Thymus (tissue), 11 donors: ENCODE results near the gene CDHR3. TPM values are rescaled to one million over a fixed set of nuclear protein-coding genes. Genes with fewer than 3 reads are reported as not detected.

Experiments used
- DNase-seq, 9 donors: peaks; one replicate each; pipeline ENCODE4 v3.0.0-alpha.2; 2013; ENCODE audit warnings: low spot score in 9 of 9, low read depth in 6 of 9, missing footprints in 1 of 9
- H3K27ac ChIP-seq, 2 donors: one replicate each; pipeline ENCODE4 v1.5.1; 2013; ENCODE audit warnings: control low read depth in 1 of 2, low read depth in 1 of 2, low read length in 1 of 2, mild to moderate bottlenecking in 1 of 2, moderate library complexity in 1 of 2
- H3K27me3 ChIP-seq, 2 donors: one replicate each; pipeline ENCODE4 v1.5.1; 2013; ENCODE audit warnings: low read length in 1 of 2; ENCODE audit not compliant: control insufficient read depth in 2 of 2, insufficient read depth in 1 of 2
- H3K36me3 ChIP-seq, 2 donors: one replicate each; pipeline ENCODE4 v1.5.1; 2013; ENCODE audit warnings: low read length in 1 of 2, mild to moderate bottlenecking in 1 of 2, moderate library complexity in 1 of 2; ENCODE audit not compliant: control insufficient read depth in 2 of 2, insufficient read depth in 2 of 2
- H3K4me1 ChIP-seq, 2 donors: one replicate each; pipeline ENCODE4 v1.5.1; 2013; ENCODE audit warnings: low read length in 2 of 2; ENCODE audit not compliant: control insufficient read depth in 2 of 2, insufficient read depth in 2 of 2
- H3K4me3 ChIP-seq, 2 donors: one replicate each; pipeline ENCODE4 v1.5.1; 2013; ENCODE audit warnings: low read length in 2 of 2, control low read depth in 1 of 2, mild to moderate bottlenecking in 1 of 2
- H3K9me3 ChIP-seq, 2 donors: one replicate each; pipeline ENCODE4 v1.5.1; 2013; ENCODE audit warnings: low read length in 1 of 2, mild to moderate bottlenecking in 1 of 2; ENCODE audit not compliant: control insufficient read depth in 2 of 2, insufficient read depth in 1 of 2
- WGBS: extraction: QIAGEN DNeasy Blood & Tissue Kit; methylation state at CpG from one replicate; pipeline ENCODE4 v1.1.7; 2013; 5-methylcytosine and 5-hydroxymethylcytosine counted together
- polyA plus RNA-seq: library from polyadenylated mRNA; stranded (reverse); fragments of 200-250 nt; gene quantifications from one replicate; pipeline ENCODE4 v1.2.3, GENCODE V29; 2013
- total RNA-seq: library from RNA; stranded (reverse); fragments of 120-200 nt; gene quantifications from one replicate; pipeline ENCODE4 v1.2.4, GENCODE V29; 2013
- donor health status: healthy.

The CDHR3 gene
- total and polyA plus RNA-seq, 2 donors = 2.2 TPM

GRCh38 chr7:106023369-106024322 lies 60.6 kb downstream of the CDHR3 start:
- WGBS = 39% methylated on average over 6 of the region's 6 CpGs
- Histone ChIP-seq H3K27me3 (peaks cover 25 to 38% of the 10 kb centered on the region in 2 donors), H3K4me1 (peaks cover 13 to 39% of the 10 kb centered on the region in 2 donors), H3K27ac (no peak overlapping the region), H3K9me3 (no peaks in the 10 kb centered on the region), H3K36me3 (no peaks in the 10 kb centered on the region), H3K4me3 (no peak overlapping the region)
- no peak for DNase-seq

DNA sequence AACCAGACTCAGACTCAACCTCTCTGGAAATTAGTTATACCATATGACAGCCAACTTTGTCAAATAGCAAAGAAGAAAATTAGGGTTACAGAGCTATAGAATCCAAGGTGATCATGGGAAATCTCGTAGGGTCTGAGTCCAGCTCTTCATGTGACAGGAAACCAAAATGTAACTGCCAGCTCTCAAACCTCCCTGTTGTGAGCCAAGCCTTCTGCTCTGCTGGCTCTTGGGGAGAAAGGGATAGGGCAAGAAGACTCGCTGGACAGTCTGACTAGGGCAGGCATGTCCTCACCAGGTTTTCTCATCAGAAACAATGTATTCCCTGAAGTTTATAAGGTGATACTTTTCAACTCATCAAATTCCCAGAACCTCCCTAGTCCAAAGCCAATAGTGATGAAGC lies 63.0 kb downstream of the CDHR3 start:
- H3K9me3 ChIP-seq = no peaks in the 10 kb centered on the region
- H3K36me3 ChIP-seq = no peaks in the 10 kb centered on the region
- H3K4me3 ChIP-seq = no peak overlapping the region
- whole genome bisulfite sequencing = 45% methylated on average over 2 of the region's 2 CpGs
- H3K27me3 ChIP-seq = peaks cover 14 to 31% of the 10 kb centered on the region in 2 donors
- H3K4me1 ChIP-seq = peaks cover 13 to 30% of the 10 kb centered on the region in 2 donors
- H3K27ac ChIP-seq = no peak overlapping the region
- DNase-seq = no peak

- H3K27ac ChIP-seq = no peak overlapping the region
Observed at GRCh38 chr7:106029451-106029850, 66.4 kb downstream of the CDHR3 start.

GRCh38 chr7:106029941-106030340 lies 66.9 kb downstream of the CDHR3 start:
- no peak for DNase-seq
- H3K9me3 ChIP-seq = no peaks in the 10 kb centered on the region
- H3K36me3 ChIP-seq = no peaks in the 10 kb centered on the region
- H3K27me3 ChIP-seq = peaks cover 23 to 27% of the 10 kb centered on the region in 2 donors
- WGBS = 96% methylated on average over 2 of the region's 2 CpGs
- H3K4me1 ChIP-seq = peaks cover 0 to 3% of the 10 kb centered on the region in 2 donors
- H3K4me3 ChIP-seq = no peak overlapping the region
- H3K27ac ChIP-seq = no peak overlapping the region

More at GRCh38 chr7:106029451-106029850, 66.4 kb downstream of the CDHR3 start:
- Histone ChIP-seq H3K9me3 (no peaks in the 10 kb centered on the region), H3K4me3 (no peak overlapping the region), H3K27me3 (peaks cover 28 to 30% of the 10 kb centered on the region in 2 donors), H3K4me1 (peaks cover 0 to 3% of the 10 kb centered on the region in 2 donors), H3K36me3 (no peaks in the 10 kb centered on the region)
- DNase-seq = no peak
- 50% methylated on average over 1 of the region's 1 CpG for WGBS

GRCh38 chr7:106031300-106032035 lies 68.4 kb downstream of the CDHR3 start:
- H3K4me3 ChIP-seq = no peak overlapping the region
- 16% methylated on average over 10 of the region's 10 CpGs for WGBS
- H3K4me1 ChIP-seq = peaks cover 0 to 3% of the 10 kb centered on the region in 2 donors
- peak in 1 of 9 donors; percentile 44 for DNase-seq
- no peaks in the 10 kb centered on the region for H3K36me3 ChIP-seq
- H3K9me3 ChIP-seq = no peaks in the 10 kb centered on the region
- peaks cover 22 to 24% of the 10 kb centered on the region in 2 donors for H3K27me3 ChIP-seq
- no peak overlapping the region for H3K27ac ChIP-seq

DNA sequence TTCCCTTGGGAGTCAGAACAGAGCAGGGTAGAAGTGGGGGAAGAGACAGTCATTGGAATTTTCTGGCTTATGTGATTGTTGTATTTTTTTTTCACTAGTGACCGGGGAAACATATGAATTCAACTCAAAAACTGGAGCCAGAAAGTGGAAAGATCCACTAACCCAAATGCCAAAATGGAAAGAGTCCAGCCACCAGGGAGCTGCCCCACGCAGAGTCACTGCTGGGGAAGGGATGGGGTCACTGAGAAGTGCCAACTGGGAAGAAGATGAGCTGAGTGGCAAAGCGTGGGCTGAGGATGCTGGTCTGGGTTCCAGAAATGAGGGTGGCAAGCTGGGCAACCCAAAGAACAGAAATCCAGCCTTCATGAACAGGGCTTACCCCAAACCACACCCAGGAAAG lies 69.2 kb downstream of the CDHR3 start:
- peaks cover 0 to 3% of the 10 kb centered on the region in 2 donors for H3K4me1 ChIP-seq
- 97% methylated on average over 3 of the region's 3 CpGs for WGBS
- no peaks in the 10 kb centered on the region for H3K36me3 ChIP-seq
- H3K4me3 ChIP-seq = no peak overlapping the region
- H3K27ac ChIP-seq = no peak overlapping the region
- H3K9me3 ChIP-seq = no peaks in the 10 kb centered on the region
- no peak for DNase-seq
- peaks cover 19 to 20% of the 10 kb centered on the region in 2 donors for H3K27me3 ChIP-seq

DNA sequence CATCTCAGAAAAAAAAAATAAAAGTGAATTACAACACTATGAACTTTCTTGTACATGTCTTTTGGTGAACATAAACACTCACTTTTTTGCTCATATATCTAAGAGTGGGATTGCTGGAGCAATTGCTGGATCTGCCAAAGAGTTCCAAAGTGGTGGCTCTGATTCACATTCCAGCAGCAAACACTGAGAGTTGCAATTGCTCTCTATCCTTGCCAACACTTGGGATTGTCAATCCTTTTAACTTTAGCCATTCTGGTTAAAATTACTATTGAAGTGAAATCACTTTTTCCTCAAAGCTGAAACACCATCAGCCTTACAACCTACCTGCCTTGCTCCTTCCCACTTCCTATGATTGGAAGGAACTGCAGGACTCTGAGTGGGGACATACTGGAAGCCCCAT lies 70.7 kb downstream of the CDHR3 start:
- peaks cover 0 to 3% of the 10 kb centered on the region in 2 donors for H3K4me1 ChIP-seq
- H3K27ac ChIP-seq = no peak overlapping the region
- DNase-seq = no peak
- H3K36me3 ChIP-seq = no peaks in the 10 kb centered on the region
- no peaks in the 10 kb centered on the region for H3K9me3 ChIP-seq
- no peak overlapping the region for H3K4me3 ChIP-seq
- peaks cover 17 to 20% of the 10 kb centered on the region in 2 donors for H3K27me3 ChIP-seq

DNA sequence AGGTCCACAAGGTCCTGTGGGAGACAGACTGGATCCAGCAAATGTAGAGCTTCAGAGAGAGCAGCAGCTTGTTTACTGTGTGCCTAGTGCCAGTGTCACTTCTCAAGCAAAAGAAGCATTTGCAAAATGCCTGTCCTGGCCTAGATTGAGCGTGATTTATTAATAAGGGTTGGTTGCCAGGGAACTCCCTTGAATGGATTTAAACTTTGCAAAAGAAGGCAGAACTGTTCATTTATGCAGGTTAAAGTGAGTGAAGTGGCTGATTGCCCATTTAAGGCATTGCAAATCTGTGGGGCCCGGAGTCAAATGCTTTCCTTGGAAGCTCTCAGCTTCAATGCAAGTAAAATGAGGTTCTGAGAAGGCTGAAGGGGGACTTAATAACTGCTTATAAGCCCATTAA lies 71.3 kb downstream of the CDHR3 start:
- no peak for DNase-seq
- H3K4me3 ChIP-seq = no peak overlapping the region
- H3K9me3 ChIP-seq = no peaks in the 10 kb centered on the region
- no peaks in the 10 kb centered on the region for H3K36me3 ChIP-seq
- 98% methylated on average over 2 of the region's 2 CpGs for WGBS
- no peak overlapping the region for H3K27ac ChIP-seq
- H3K27me3 ChIP-seq = peaks cover 17 to 20% of the 10 kb centered on the region in 2 donors
- H3K4me1 ChIP-seq = peaks cover 0 to 3% of the 10 kb centered on the region in 2 donors

GRCh38 chr7:106035568-106035967 lies 72.5 kb downstream of the CDHR3 start:
- peaks cover 17 to 19% of the 10 kb centered on the region in 2 donors for H3K27me3 ChIP-seq
- no peak overlapping the region for H3K27ac ChIP-seq
- H3K4me3 ChIP-seq = no peak overlapping the region
- H3K9me3 ChIP-seq = no peaks in the 10 kb centered on the region
- H3K4me1 ChIP-seq = peaks cover 0 to 4% of the 10 kb centered on the region in 2 donors
- WGBS = 96% methylated on average over 8 of the region's 8 CpGs
- no peak for DNase-seq
- H3K36me3 ChIP-seq = no peaks in the 10 kb centered on the region
